Activated naive CD8-positive, alpha-beta T cell treated with anti-CD3 and anti-CD28 coated beads, Interleukin-2, amount 10 ng/mL, durations not matched to agents 7 days and 5 days (primary cell): ENCODE data around the gene MARS1. TPM values are rescaled to one million over a fixed set of nuclear protein-coding genes. Genes with fewer than 3 reads are reported as not detected.

Experiments
- ATAC-seq: fragments of 150-1000 bp; cut with Tn5 transposase; one replicate; pipeline ENCODE4 v1.10.0; 2021; ENCODE audit warnings: low read depth, moderate library complexity
- POLR2A ChIA-PET: fragments of 350-600 bp; sonication (Branson Sonifier 250); formaldehyde crosslinking; loops from one replicate; lab custom pipeline; 2021; ENCODE audit warnings: antibody characterized with exemption; lab: Charles Lee
- DNase-seq: peaks from one replicate; pipeline ENCODE4 v3.0.0; 2021
- H3K27ac Mint-ChIP-seq: one replicate; pipeline ENCODE4 v1.8.0; 2022; ENCODE audit warnings: mild to moderate bottlenecking, mixed read lengths
- H3K27me3 Mint-ChIP-seq: one replicate; pipeline ENCODE4 v1.8.0; 2022; ENCODE audit warnings: mild to moderate bottlenecking, moderate library complexity, mixed read lengths
- H3K36me3 Mint-ChIP-seq: one replicate; pipeline ENCODE4 v1.8.0; 2021; ENCODE audit warnings: mild to moderate bottlenecking, mixed read lengths
- H3K4me1 Mint-ChIP-seq: one replicate; pipeline ENCODE4 v1.8.0; 2021; ENCODE audit warnings: mixed read lengths
- H3K4me3 Mint-ChIP-seq: one replicate; pipeline ENCODE4 v1.8.0; 2022; ENCODE audit warnings: mild to moderate bottlenecking, moderate library complexity, mixed read lengths
- H3K9me3 Mint-ChIP-seq: one replicate; pipeline ENCODE4 v1.8.0; 2021; ENCODE audit warnings: mixed read lengths
- total RNA-seq, 2 experiments: library from RNA; stranded (reverse); gene quantifications; one replicate each; pipeline ENCODE4 v1.2.3, GENCODE V29; 2021

Gene MARS1
- total RNA-seq, 2 experiments from 2014 or later = 293 to 306 TPM

GRCh38 chr12:57518920-57519795 is 31.3 kb downstream of the MARS1 start:
- H3K27me3 Mint-ChIP-seq = no peaks in the 10 kb centered on the region
- peaks cover 34% of the 10 kb centered on the region for H3K36me3 Mint-ChIP-seq
- DNase-seq = no peak
- H3K4me1 Mint-ChIP-seq = peaks cover 47% of the 10 kb centered on the region
- H3K27ac Mint-ChIP-seq = peak overlapping the region; percentile 100
- peak overlapping the region; percentile 96 for H3K4me3 Mint-ChIP-seq
- no peaks in the 10 kb centered on the region for H3K9me3 Mint-ChIP-seq
- POLR2A ChIA-PET = interaction anchor here (0.5 to 4.9 kb wide), 14 partner anchors 9 to 850 kb away, joined by 3 to 94 read pairs (median 5); partner anchors contain the start of genes ARHGAP9, DCTN2, GLI1 and MARS1
- no peak for ATAC-seq

GRCh38 chr12:57519796-57520052 is 31.9 kb downstream of the MARS1 start:
- DNase-seq = no peak
- ATAC-seq = no peak
- Mint-ChIP-seq H3K4me1 (peaks cover 50% of the 10 kb centered on the region), H3K4me3 (peak overlapping the region; percentile 96), H3K36me3 (peaks cover 32% of the 10 kb centered on the region), H3K9me3 (no peaks in the 10 kb centered on the region), H3K27me3 (no peaks in the 10 kb centered on the region), H3K27ac (peak overlapping the region; percentile 100)
- POLR2A ChIA-PET = interaction anchor here (0.5 to 4.9 kb wide), 17 partner anchors 9 to 851 kb away, joined by 3 to 94 read pairs (median 5); partner anchors contain the start of genes ARHGAP9, DCTN2, INHBE and MARS1

GRCh38 chr12:57520053-57520818 is 32.4 kb downstream of the MARS1 start, which contains the start of gene DDIT3:
Gene DDIT3, minus strand, starts transcription at chr12:57520514. Its CDS starts 3,108 bp downstream, at chr12:57517406.
- H3K4me1 Mint-ChIP-seq = peaks cover 54% of the 10 kb centered on the region
- H3K27me3 Mint-ChIP-seq = no peaks in the 10 kb centered on the region
- ATAC-seq (peak; percentile 65), DNase-seq (peak; percentile 99)
- H3K27ac Mint-ChIP-seq = peak within 1 kb of the TSS; percentile 100
- peak within 1 kb of the TSS; percentile 96 for H3K4me3 Mint-ChIP-seq
- H3K9me3 Mint-ChIP-seq = no peaks in the 10 kb centered on the region
- H3K36me3 Mint-ChIP-seq = peaks cover 29% of the 10 kb centered on the region
- POLR2A ChIA-PET = interaction anchor here (0.6 to 4.9 kb wide), 20 partner anchors 8 to 893 kb away, joined by 3 to 94 read pairs (median 4); partner anchors contain the start of genes ARHGAP9, DCTN2, INHBE and MARS1

GRCh38 chr12:57521525-57522010 is 33.7 kb downstream of the MARS1 start:
- no peaks in the 10 kb centered on the region for H3K27me3 Mint-ChIP-seq
- peak overlapping the region; percentile 96 for H3K4me3 Mint-ChIP-seq
- no peaks in the 10 kb centered on the region for H3K9me3 Mint-ChIP-seq
- H3K4me1 Mint-ChIP-seq = peaks cover 54% of the 10 kb centered on the region
- DNase-seq (peak; percentile 55), ATAC-seq (no peak)
- peaks cover 27% of the 10 kb centered on the region for H3K36me3 Mint-ChIP-seq
- POLR2A ChIA-PET = interaction anchor here (0.7 to 4.9 kb wide), 7 partner anchors 15 to 220 kb away, joined by 3 to 94 read pairs (median 10); partner anchors contain the start of genes ARHGAP9 and DCTN2
- peak overlapping the region; percentile 100 for H3K27ac Mint-ChIP-seq

- ATAC-seq (peak; percentile 52), DNase-seq (peak; percentile 97)
- Mint-ChIP-seq H3K27ac (peak within 1 kb of the TSS; percentile 100), H3K4me3 (peak within 1 kb of the TSS; percentile 97), H3K9me3 (no peaks in the 10 kb centered on the region), H3K27me3 (no peaks in the 10 kb centered on the region), H3K36me3 (peaks cover 22% of the 10 kb centered on the region), H3K4me1 (peaks cover 51% of the 10 kb centered on the region)
- POLR2A ChIA-PET = interaction anchor here (2.6 kb wide), 1 partner anchor 45 kb away, joined by 11 read pairs; no protein-coding TSS in a partner anchor
Measured at GRCh38 chr12:57522011-57522886, 34.4 kb downstream of the MARS1 start, which contains the start of gene MBD6. Gene MBD6, plus strand, starts transcription at chr12:57522824. Its CDS starts 1,480 bp downstream, at chr12:57524304.

- no peak for ATAC-seq
- Mint-ChIP-seq H3K4me3 (peak overlapping the region; percentile 97), H3K27me3 (no peaks in the 10 kb centered on the region), H3K4me1 (peaks cover 46% of the 10 kb centered on the region), H3K9me3 (no peaks in the 10 kb centered on the region), H3K36me3 (peaks cover 21% of the 10 kb centered on the region), H3K27ac (peak overlapping the region; percentile 95)
- no peak for DNase-seq
- POLR2A ChIA-PET = interaction anchor here (1.2 to 2.6 kb wide), 3 partner anchors 24 to 64 kb away, joined by 5 to 11 read pairs (median 6); partner anchors contain the start of genes DCTN2 and GLI1
Measured at GRCh38 chr12:57522887-57523705, 35.2 kb downstream of the MARS1 start.

DNA sequence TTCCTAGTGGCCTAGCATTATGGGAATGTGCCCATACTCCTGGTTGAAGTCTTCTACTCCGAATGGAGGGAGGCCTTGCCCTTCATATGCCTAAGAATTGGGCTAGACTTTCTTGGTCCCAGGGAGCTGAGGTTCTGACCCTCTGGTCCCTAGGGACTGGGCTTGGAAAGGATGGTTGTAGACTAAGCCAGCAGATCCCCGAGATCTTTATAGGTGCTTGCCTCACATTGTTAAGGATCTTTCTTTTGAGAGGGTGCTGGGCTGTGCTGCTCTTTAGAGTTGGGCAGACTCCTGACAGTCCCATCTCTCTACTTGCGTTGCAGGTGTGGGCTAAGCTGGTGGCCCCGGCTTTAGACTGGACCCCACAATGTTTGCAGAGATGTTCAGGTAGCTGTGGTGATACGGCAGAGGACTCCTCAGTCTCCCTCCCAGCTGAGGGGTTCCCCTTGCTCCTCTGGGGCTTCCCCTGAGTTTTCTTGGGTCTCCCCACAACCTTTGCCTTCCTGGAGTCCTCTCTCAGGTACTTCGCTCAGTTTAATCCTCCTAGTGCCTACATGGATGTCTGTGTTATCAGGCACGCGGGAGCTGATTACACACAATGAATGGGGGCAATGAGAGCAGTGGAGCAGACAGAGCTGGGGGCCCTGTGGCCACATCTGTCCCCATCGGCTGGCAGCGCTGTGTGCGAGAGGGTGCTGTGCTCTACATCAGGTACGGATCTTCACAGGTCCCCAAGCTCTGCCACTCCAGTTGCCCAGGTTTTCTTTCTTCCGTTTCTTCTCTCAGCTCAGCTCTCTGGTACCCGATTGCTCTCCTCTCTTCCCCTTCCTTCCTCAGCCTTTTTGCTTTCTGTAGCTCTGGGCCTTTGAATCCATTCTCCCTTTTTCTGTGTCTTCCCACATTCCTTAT is 36.1 kb downstream of the MARS1 start:
- DNase-seq (no peak), ATAC-seq (no peak)
- Mint-ChIP-seq H3K9me3 (no peaks in the 10 kb centered on the region), H3K4me3 (peak overlapping the region; percentile 97), H3K36me3 (peaks cover 15% of the 10 kb centered on the region), H3K27ac (peak overlapping the region; percentile 95), H3K4me1 (peaks cover 39% of the 10 kb centered on the region), H3K27me3 (no peaks in the 10 kb centered on the region)
- POLR2A ChIA-PET = interaction anchor here (0.7 to 2.6 kb wide), 9 partner anchors 10 to 217 kb away, joined by 3 to 11 read pairs (median 4); partner anchors contain the start of genes ARHGAP9, DCTN2 and GLI1

DNA sequence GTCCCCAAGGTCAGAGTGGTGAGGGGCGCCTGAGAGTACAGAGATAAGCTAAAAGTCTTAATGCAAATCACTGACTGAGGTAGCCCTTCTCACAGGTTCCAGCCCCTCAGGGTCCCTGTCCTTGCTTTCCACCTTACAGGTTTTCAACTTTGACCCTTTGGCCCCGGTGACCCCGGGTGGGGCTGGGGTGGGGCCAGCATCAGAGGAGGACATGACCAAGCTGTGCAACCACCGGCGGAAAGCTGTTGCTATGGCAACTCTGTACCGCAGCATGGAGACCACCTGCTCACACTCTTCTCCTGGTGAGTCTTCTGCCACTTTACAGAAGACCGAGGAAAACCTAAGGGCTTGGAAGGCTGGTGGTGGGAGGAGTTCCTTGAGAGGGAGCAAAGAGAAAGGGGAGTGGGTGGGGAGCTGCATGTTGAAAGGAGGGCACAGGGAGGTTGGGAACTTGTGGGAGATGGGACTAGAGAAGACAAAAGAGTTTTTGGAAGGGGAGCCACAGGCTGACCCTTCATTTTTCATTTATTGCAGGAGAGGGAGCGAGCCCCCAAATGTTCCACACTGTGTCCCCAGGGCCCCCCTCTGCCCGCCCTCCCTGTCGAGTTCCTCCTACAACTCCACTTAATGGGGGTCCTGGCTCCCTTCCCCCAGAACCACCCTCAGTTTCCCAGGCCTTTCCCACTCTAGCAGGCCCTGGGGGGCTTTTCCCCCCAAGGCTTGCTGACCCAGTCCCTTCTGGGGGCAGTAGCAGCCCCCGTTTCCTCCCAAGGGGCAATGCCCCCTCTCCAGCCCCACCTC is 37.1 kb downstream of the MARS1 start:
- Mint-ChIP-seq H3K4me1 (peaks cover 34% of the 10 kb centered on the region), H3K36me3 (peaks cover 11% of the 10 kb centered on the region), H3K9me3 (no peaks in the 10 kb centered on the region), H3K4me3 (peak overlapping the region; percentile 97), H3K27me3 (no peaks in the 10 kb centered on the region), H3K27ac (peak overlapping the region; percentile 95)
- POLR2A ChIA-PET = interaction anchor here (0.9 to 2.6 kb wide), 7 partner anchors 9 to 216 kb away, joined by 3 to 11 read pairs (median 4); partner anchors contain the start of genes ARHGAP9 and GLI1
- DNase-seq (no peak), ATAC-seq (no peak)

GRCh38 chr12:57525615-57526383 is 37.9 kb downstream of the MARS1 start:
- no peak overlapping the region for H3K27ac Mint-ChIP-seq
- no peak overlapping the region for H3K4me3 Mint-ChIP-seq
- no peaks in the 10 kb centered on the region for H3K27me3 Mint-ChIP-seq
- POLR2A ChIA-PET = interaction anchor here (1.2 kb wide), 1 partner anchor 13 kb away, joined by 3 read pairs; no protein-coding TSS in a partner anchor
- peaks cover 34% of the 10 kb centered on the region for H3K4me1 Mint-ChIP-seq
- DNase-seq (no peak), ATAC-seq (no peak)
- peaks cover 10% of the 10 kb centered on the region for H3K36me3 Mint-ChIP-seq
- H3K9me3 Mint-ChIP-seq = no peaks in the 10 kb centered on the region
